NCI-H446 treated with DMSO at 0.1 percent for 48 hours (cell line): ENCODE data around the gene C16orf92.

ENCODE experiments used
- DNase-seq: peaks from one replicate; lab custom pipeline; 2025; lab: John Stamatoyannopoulos, UW

The C16orf92 gene

GRCh38 chr16:30060836-30061554 lies 38.0 kb downstream of the C16orf92 start:
- DNase-seq, result no peak

GRCh38 chr16:30063278-30063892 lies 40.4 kb downstream of the C16orf92 start:
- DNase-seq, result no peak

GRCh38 chr16:30063893-30064728 lies 41.1 kb downstream of the C16orf92 start:
- peak; percentile 52 for DNase-seq

- DNase-seq, result no peak
Observed at GRCh38 chr16:30064729-30065101, 41.7 kb downstream of the C16orf92 start.

- DNase-seq, result peak; percentile 95
Observed at GRCh38 chr16:30065102-30065942, 42.3 kb downstream of the C16orf92 start, which contains the start of gene ALDOA. Gene ALDOA, plus strand, starts transcription at chr16:30065760. Its CDS starts 1,138 bp downstream, at chr16:30066898.

GRCh38 chr16:30065943-30066760 lies 43.2 kb downstream of the C16orf92 start:
- no peak for DNase-seq

DNA sequence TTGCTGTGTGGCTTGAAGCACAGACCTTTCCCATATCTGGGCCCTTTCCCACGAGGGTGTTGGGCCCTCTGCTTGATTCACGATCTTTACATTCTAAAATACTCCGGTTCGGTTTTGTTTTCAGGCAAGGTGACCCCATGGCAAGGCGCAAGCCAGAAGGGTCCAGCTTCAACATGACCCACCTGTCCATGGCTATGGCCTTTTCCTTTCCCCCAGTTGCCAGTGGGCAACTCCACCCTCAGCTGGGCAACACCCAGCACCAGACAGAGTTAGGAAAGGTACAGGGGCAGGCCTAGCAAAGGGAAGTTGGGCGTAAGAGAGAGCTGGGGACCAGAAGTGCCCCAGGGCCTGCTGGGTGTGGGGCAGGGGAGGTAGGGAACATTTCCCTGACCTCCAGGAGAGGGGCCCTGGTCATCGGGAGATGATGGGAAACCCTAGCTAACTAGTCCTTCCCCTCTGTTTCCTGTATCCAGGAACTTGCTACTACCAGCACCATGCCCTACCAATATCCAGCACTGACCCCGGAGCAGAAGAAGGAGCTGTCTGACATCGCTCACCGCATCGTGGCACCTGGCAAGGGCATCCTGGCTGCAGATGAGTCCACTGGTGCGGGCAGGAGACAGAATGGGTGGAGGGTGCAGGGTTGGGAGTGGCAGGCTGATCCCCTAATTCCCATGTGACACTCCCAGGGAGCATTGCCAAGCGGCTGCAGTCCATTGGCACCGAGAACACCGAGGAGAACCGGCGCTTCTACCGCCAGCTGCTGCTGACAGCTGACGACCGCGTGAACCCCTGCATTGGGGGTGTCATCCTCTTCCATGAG lies 44.0 kb downstream of the C16orf92 start:
- DNase-seq, result no peak

DNA sequence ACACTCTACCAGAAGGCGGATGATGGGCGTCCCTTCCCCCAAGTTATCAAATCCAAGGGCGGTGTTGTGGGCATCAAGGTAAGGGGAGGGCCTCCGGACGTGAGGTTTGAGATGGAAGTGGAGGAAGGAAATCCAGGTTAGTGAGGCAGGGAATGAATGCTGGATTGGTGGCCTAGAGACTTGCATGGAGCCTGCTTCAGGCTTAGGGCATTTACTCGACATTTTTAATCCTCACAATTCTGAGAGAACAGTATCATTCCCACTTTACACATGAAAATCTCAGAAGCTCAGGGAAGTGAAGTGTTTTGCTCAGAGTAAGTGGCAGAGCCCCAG lies 44.6 kb downstream of the C16orf92 start:
- no peak for DNase-seq

DNA sequence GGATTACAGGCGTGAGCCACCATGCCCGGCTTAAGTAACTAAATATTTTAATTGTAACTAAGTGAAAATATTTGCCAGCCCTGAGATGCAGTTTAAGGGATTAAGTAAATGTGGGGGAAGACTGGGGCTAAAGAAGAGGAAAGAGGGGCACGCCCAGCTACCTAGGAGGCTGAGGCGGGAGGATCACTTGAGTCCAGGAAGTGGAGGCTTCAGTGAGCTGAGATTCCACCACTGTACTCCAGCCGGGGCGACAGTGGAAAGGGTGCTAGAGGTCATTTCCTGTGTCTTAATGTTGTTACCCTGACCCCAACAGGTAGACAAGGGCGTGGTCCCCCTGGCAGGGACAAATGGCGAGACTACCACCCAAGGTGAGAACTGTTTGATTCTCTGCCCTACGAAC lies 45.3 kb downstream of the C16orf92 start:
- no peak for DNase-seq

DNA sequence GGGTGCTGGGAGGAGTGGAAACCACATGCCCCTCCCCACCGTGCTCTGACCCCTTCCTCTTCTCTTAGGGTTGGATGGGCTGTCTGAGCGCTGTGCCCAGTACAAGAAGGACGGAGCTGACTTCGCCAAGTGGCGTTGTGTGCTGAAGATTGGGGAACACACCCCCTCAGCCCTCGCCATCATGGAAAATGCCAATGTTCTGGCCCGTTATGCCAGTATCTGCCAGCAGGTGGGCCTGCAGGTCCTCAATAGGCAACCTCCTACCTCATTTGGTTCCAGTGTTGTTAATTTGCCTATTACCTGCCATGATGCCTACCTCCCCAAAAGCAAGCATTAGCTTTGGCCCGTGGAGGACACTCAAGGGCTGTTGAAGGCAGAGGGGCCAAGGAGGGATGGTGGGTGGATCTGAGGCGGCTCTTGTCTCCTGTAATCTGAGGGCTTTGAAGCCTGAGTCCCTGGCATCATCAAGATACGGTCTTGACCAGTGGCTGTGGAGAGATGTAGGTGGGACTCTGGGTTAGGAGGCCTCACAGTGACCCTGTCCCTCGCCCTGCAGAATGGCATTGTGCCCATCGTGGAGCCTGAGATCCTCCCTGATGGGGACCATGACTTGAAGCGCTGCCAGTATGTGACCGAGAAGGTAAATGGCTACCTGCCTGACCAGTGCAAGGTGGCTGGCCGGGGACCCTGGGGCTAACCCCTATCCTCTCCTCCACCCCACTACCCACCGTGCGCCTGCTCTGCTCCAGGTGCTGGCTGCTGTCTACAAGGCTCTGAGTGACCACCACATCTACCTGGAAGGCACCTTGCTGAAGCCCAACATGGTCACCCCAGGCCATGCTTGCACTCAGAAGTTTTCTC lies 46.0 kb downstream of the C16orf92 start:
- DNase-seq, result no peak

- DNase-seq, result no peak
Observed at GRCh38 chr16:30069611-30070462, 46.8 kb downstream of the C16orf92 start.

GRCh38 chr16:30070490-30070889 lies 47.5 kb downstream of the C16orf92 start:
- no peak for DNase-seq
